Stimulated activated naive CD8-positive, alpha-beta T cell treated with anti-CD3 and anti-CD28 coated beads, Interleukin-15, amount 100 ng/mL, for 72 hours (primary cell): ENCODE results near the gene CXCL10.

Source experiments
- ATAC-seq: fragments of 150-1000 bp; cut with Tn5 transposase; 2 replicates; pipeline ENCODE4 v1.10.0; 2021; ENCODE audit warnings: mild to moderate bottlenecking, moderate library complexity
- DNase-seq, 2 donors: peaks; one replicate each; pipeline ENCODE4 v3.0.0; 2021 to 2022
- H3K27ac Mint-ChIP-seq, 2 donors: one replicate each; pipeline ENCODE4 v1.8.0; 2022; ENCODE audit warnings: mild to moderate bottlenecking in 2 of 2, mixed read lengths in 2 of 2, moderate library complexity in 2 of 2
- H3K27me3 Mint-ChIP-seq: one replicate; pipeline ENCODE4 v1.8.0; 2022; ENCODE audit warnings: mixed read lengths
- H3K4me1 Mint-ChIP-seq: one replicate; pipeline ENCODE4 v1.8.0; 2022; ENCODE audit warnings: mild to moderate bottlenecking, mixed read lengths
- H3K4me3 Mint-ChIP-seq, 2 donors: one replicate each; pipeline ENCODE4 v1.8.0; 2022; ENCODE audit warnings: mild to moderate bottlenecking in 2 of 2, mixed read lengths in 2 of 2, moderate library complexity in 1 of 2
- H3K9me3 Mint-ChIP-seq, 2 donors: one replicate each; pipeline ENCODE4 v1.8.0; 2022; ENCODE audit warnings: mixed read lengths in 2 of 2

CXCL10 gene

DNA sequence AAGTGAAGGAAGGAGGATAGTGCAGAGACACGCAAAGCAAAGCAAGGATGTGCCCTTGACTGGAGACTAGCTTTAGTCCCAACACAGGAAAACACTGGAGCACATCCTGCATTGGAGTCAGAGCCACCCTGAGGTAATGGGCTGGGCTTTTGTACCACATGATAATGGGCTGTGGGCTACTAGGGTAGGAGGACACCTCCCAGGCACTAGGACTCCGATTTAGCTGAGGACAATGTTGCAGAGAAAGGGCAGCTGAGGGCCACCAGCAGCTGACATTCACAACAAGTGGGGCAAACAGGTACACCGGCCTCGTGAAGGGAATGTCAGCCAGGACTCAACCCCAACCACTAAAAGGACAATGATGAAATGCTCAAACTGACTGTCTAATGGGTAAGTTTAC is 42.7 kb downstream of the CXCL10 start:
- no peak overlapping the region for H3K27ac Mint-ChIP-seq
- no peak overlapping the region for H3K4me3 Mint-ChIP-seq
- H3K4me1 Mint-ChIP-seq = no peaks in the 10 kb centered on the region
- no peaks in the 10 kb centered on the region for H3K9me3 Mint-ChIP-seq
- H3K27me3 Mint-ChIP-seq = no peaks in the 10 kb centered on the region
- no peak for DNase-seq
- no peak for ATAC-seq

GRCh38 chr4:75976177-75976576 is 47.1 kb downstream of the CXCL10 start:
- Mint-ChIP-seq H3K27me3 (no peaks in the 10 kb centered on the region), H3K9me3 (no peaks in the 10 kb centered on the region), H3K27ac (no peak overlapping the region), H3K4me3 (no peak overlapping the region), H3K4me1 (no peaks in the 10 kb centered on the region)
- ATAC-seq (no peak), DNase-seq (no peak)

DNA sequence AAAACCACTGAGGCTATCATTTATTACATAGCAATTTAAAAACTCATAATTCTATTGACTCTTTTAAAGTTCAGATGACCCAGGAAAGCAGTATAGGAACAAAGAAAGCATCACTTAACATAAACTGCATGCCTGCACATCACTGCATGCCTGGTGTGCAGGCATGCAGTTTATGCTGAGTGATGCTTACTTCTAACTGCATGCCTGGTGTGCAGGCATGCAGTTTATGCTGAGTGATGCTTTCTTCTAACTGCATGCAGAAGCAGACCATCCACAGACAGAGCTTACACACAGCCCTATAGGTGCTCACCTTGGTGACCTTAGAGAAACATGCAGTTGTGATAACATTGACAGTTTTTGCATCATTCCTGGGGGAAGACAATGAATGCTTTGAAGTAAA is 49.5 kb downstream of the CXCL10 start:
- H3K9me3 Mint-ChIP-seq = no peaks in the 10 kb centered on the region
- no peak for DNase-seq
- H3K4me1 Mint-ChIP-seq = no peaks in the 10 kb centered on the region
- no peak for ATAC-seq
- no peaks in the 10 kb centered on the region for H3K27me3 Mint-ChIP-seq
- no peak overlapping the region for H3K27ac Mint-ChIP-seq
- no peak overlapping the region for H3K4me3 Mint-ChIP-seq
